Left hindlimb (tissue), 1 donor: ENCODE measurements around the gene SOX14.

ENCODE experiments used
- DNase-seq: peaks from one replicate; pipeline ENCODE4 v3.0.0-alpha.2; 2018

The SOX14 gene

DNA sequence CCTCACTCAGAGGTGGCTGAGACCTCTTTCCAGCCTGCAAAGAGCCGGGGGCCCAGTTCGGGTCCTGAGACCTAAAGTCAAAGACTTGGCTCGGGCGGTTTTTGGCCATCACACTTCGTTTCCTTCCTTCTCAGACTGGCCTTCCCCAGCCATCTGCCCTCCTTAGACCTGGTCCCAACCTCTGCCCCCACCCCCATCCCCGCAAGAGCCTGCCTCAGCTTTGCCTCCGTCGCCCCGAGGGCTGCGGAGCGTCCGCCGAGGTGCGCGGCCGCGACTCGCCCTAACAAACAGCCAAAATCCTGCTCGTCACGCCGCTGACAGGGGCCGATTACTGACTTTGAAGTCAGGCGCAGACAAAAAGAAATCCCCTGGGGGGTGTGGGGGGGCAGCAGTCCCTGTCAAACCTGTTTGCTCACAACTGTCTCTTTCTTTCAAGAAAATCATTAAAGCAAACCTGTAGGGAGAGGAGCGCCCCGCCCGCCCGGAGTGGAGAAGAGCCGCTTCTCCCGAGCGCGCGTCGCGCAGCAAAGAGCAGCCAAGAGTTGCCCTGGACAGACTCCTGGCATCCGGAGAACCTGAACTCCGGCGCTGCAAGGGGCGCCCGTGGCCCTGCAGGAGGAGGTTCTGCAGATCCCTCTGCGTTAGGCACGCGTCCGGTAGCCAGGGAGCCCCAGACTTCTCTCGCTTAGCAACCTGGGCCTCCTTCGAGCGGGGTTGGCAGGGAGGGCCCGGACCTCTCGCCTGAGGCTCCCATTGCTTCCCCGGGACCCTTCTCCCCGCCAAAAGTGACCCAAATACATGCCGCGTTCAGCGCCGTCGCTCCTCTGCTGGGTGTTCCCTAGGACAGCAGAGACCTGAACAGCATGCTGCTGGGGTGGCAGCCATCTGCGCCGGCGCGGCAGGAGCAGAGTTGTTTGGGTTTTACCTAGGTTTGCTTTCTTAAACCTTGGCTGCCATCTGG lies 4.5 kb downstream of the SOX14 start:
- no peak for DNase-seq

DNA sequence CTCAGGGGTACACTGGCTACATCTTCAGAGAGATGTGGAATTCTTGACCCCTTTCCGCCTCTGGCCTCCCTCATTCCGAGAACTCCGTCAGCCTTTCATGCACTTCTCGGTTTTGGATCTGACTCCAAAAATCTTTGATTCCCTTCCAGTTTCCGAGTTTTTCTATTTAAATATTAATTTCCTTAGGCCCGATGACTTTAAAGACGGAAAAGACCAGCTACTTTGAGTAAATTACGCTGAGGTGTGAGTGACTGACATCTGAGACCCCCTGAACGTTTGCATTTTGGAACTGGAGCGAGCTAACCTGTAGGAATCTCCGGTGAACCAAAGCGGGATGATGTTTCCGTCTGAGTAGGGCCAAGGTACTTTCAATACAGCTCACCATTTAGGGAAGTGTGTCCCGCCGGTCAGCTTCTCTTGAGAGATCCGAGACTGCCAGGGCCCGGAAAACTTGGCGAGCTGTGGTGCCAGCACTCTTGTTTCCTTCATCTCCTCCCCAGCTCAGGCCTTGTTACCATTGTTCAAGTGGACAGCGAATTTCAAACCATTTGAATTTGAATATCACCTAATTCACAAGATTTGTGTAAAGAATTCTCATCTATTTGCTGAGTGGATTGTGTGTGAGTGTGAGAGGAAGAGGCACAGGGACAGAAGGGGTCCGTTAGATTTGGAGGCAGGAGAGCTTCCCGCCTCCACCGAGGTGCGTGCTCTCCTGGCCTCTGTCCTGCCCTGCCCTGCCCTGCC lies 5.4 kb downstream of the SOX14 start:
- DNase-seq: no peak

- DNase-seq: no peak
These were observed 6.1 kb downstream of the SOX14 start for GRCh38 chr3:137770066-137770834.

- DNase-seq: no peak
These were observed 6.8 kb downstream of the SOX14 start for GRCh38 chr3:137770835-137771399.

- no peak for DNase-seq
These were observed 7.5 kb downstream of the SOX14 start for GRCh38 chr3:137771401-137772213.

GRCh38 chr3:137772214-137772955 lies 8.3 kb downstream of the SOX14 start:
- DNase-seq: no peak

DNA sequence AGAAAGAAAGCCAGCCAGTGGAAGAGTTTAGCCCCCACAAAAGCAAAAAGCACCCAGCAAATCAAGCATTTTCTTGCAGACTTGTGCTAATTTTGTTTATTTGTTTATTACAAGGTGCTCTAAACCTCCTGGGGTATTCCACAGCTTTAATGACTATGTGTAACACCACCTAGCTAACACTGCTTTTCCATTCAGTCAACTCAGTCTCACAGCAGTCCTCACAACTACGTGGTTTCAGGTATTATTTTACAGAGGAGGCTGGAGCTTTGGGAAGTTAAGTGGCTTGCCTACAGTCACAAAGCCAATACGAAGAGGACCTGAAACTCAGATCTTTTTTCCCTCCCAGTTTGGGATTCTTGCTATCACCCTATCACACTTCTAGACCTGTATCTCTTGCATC lies 14.8 kb downstream of the SOX14 start:
- DNase-seq: no peak

DNA sequence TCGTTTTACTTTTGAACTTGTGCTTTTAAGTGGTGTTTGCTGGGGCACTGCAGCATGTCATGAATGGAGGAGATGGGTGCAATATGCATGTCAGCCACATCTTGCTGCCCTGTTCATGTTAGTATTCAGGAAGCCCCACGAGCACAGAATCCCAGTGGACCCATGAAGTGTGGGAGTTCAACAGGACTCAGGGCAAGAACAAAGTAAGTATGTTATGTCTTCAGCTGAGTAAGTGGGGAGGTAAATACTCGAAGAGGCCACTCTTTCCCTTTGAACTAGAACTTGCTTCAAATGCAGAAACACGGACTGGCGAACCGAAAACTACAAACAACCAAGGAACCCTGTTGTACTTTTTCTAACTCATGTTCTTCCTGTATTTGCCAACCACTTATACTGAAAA lies 23.4 kb downstream of the SOX14 start:
- DNase-seq: no peak

GRCh38 chr3:137789236-137789635 lies 25.1 kb downstream of the SOX14 start:
- DNase-seq: no peak

DNA sequence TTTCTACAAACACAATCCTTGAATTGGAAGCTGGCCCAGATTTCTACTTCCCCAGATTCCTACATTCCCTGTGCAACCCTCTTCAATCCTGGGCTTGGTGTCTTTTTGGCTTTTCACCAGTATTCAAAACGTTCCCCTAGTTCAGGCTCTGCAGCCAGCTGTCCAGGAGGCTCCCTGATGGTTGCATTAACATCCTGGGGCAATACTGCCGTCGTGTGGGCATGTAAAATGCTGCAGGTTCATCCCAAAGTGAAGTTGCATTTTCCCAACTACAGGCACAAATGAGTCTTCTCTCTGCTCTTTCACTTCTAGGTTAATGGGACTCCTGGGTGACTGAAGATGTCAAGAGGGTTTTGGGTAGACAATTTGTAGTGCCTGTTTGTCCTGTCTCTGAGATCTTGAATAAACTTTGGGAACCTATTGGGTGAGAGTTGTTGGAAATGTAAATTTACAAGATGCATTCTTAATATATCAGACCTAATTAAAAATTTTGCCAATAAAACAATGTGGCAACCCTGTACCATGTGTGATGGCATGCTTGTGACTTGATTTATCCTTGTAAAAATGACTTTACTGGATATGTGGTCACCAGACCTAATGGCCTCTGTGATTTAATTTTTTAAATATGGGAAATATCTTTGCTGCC lies 28.6 kb downstream of the SOX14 start:
- DNase-seq: no peak

GRCh38 chr3:137796993-137797392 lies 32.9 kb downstream of the SOX14 start:
- DNase-seq: no peak

- DNase-seq: no peak
These were observed 39.1 kb downstream of the SOX14 start for GRCh38 chr3:137803215-137803614.

GRCh38 chr3:137807998-137808397 lies 43.9 kb downstream of the SOX14 start:
- DNase-seq: peak; percentile 31

GRCh38 chr3:137809509-137809908 lies 45.4 kb downstream of the SOX14 start:
- DNase-seq: no peak

- no peak for DNase-seq
These were observed 47.9 kb downstream of the SOX14 start for GRCh38 chr3:137812023-137812422.

DNA sequence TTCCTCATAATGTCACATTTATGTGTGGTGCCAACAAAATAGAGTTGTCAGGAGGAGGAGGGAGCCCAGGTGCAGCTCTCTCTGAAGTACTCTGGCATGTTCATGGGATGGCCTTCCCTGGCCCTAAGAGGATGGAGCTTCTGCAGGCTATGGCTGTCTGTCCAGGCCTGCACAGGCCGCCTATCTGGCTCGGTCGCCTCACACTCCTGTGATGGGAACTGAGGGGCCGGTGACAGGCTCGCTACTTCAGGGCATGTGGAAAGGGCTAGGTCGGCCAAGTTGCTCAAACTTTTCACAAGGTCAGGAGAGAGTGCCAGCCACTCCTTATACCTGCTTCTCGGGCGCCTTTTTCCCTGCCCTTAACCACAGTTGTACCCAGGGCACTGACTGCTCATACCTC lies 51.1 kb downstream of the SOX14 start:
- DNase-seq: no peak
